Measurements from ENCODE around the gene GNA12.

GNA12 gene

DNA sequence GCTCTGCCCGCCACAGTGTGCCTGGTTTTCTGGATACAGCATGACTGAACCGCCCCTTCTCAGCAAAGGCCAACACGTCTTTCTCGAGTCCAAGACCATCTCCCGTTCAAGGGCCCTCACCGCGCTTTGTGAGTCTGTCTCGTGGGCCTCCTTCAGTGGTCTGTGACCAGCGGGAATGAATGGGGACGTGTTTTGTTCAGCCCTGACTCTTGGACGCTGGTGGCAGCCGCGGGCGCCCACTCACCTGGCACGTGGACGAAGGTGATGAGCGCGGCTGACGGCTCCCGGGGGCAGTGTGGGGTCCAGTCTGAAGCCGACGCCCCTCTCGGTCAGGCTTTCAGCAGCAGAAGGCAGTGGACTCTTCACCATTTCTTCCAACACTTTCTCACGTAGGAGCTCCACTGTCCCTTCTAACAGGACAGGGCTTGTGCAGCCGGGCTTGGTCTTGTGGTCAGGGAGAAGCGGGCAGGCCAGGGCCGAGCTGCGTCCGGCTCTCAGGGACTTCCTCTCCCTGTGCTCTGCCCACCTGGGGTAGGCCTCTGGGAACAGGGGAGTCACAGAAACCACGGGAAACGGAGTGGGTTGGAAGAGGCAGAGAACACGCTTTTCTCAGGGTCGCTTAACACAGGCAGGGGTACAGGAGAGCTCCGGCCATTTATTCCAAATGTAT, 125.7 kb downstream of the GNA12 start:
- TF ChIP-seq, protein P1, sequence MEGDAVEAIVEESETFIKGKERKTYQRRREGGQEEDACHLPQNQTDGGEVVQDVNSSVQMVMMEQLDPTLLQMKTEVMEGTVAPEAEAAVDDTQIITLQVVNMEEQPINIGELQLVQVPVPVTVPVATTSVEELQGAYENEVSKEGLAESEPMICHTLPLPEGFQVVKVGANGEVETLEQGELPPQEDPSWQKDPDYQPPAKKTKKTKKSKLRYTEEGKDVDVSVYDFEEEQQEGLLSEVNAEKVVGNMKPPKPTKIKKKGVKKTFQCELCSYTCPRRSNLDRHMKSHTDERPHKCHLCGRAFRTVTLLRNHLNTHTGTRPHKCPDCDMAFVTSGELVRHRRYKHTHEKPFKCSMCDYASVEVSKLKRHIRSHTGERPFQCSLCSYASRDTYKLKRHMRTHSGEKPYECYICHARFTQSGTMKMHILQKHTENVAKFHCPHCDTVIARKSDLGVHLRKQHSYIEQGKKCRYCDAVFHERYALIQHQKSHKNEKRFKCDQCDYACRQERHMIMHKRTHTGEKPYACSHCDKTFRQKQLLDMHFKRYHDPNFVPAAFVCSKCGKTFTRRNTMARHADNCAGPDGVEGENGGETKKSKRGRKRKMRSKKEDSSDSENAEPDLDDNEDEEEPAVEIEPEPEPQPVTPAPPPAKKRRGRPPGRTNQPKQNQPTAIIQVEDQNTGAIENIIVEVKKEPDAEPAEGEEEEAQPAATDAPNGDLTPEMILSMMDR (IDR thresholded peaks at IDR 0.05; ENCODE audit: poor library complexity, severe bottlenecking): no peak
- peaks cover 10% of the 10 kb centered on the region for H3K36me3 ChIP-seq (ENCODE audit: low read depth)

DNA sequence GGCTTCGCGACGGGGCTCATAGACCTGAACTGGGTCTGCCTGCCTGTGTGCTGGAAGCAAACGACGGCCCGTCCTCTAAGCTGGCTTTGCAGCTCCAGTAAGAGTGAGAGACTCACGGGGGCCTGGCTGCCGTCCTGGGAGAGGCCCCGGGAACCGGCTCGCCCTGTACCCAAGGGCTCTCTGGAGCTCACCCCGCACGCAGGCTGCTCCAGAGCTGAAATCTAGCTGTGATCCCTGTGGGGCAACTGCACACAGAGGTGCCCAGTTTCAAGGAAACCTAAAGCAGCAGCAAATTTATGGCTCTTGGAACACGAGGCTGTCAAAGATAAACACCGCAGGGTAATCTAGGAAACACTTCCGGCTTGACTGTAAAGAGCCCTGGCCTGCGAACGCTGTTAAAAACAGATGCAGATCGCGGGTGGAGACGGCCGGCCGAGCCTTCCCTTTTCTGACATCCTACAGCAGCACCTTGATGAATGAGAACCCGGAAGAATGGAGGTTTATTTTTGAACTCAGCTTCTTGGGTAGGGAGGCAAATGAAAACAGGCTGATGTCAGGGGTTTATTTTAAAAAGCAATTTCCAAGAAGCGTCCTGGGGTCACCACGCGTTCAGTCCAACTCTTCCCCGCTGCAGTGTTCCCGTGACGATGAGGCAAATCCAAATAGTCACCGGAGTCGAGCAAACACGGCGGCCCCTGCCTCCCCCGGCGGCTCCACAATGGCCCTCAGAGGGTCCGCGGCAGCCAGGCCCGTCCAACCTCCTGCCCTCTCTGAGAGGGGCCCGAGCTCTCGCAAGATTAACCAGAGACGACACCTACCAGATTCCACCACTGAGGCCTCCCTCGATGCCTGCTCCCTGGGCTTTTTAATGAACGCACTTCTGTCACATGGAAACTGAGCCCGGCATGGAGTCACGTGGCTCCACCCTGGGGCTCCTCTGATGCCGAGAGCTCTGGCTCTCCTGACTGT, 126.5 kb downstream of the GNA12 start:
- no peak for DNase-seq (ENCODE audit: low spot score)

More for the DNA sequence above, 125.7 kb downstream of the GNA12 start:
- H3K27ac ChIP-seq (ENCODE audit: poor library complexity, severe bottlenecking): no peak overlapping the region
- no peak for ATAC-seq (ENCODE audit: low read depth)
- no peaks in the 10 kb centered on the region for H3K4me1 ChIP-seq (ENCODE audit: insufficient read depth, poor library complexity, severe bottlenecking)
- H3K9me3 ChIP-seq (ENCODE audit: severe bottlenecking): no peaks in the 10 kb centered on the region
- DNase-seq (ENCODE audit: low spot score): no peak
- H3K27me3 ChIP-seq (ENCODE audit: insufficient read depth, poor library complexity, severe bottlenecking): no peaks in the 10 kb centered on the region
- H3K4me3 ChIP-seq (ENCODE audit: severe bottlenecking): no peak overlapping the region

GRCh38 chr7:2716906-2717292, 127.2 kb downstream of the GNA12 start:
- Histone ChIP-seq H3K4me3 (ENCODE audit: severe bottlenecking) (no peak overlapping the region), H3K9me3 (ENCODE audit: severe bottlenecking) (no peaks in the 10 kb centered on the region), H3K4me1 (ENCODE audit: insufficient read depth, poor library complexity, severe bottlenecking) (no peaks in the 10 kb centered on the region), H3K27ac (ENCODE audit: poor library complexity, severe bottlenecking) (no peak overlapping the region), H3K36me3 (ENCODE audit: low read depth) (peaks cover 6% of the 10 kb centered on the region), H3K27me3 (ENCODE audit: insufficient read depth, poor library complexity, severe bottlenecking) (no peaks in the 10 kb centered on the region)
- no peak for DNase-seq (ENCODE audit: low spot score)
- no peak for ATAC-seq (ENCODE audit: low read depth)
- TF ChIP-seq, protein P1 (IDR thresholded peaks at IDR 0.05; ENCODE audit: poor library complexity, severe bottlenecking): no peak

More for the DNA sequence above, 126.5 kb downstream of the GNA12 start:
- Histone ChIP-seq H3K9me3 (ENCODE audit: severe bottlenecking) (no peaks in the 10 kb centered on the region), H3K27me3 (ENCODE audit: insufficient read depth, poor library complexity, severe bottlenecking) (no peaks in the 10 kb centered on the region), H3K36me3 (ENCODE audit: low read depth) (peaks cover 6% of the 10 kb centered on the region), H3K27ac (ENCODE audit: poor library complexity, severe bottlenecking) (no peak overlapping the region), H3K4me1 (ENCODE audit: insufficient read depth, poor library complexity, severe bottlenecking) (no peaks in the 10 kb centered on the region), H3K4me3 (ENCODE audit: severe bottlenecking) (no peak overlapping the region)
- no peak for ATAC-seq (ENCODE audit: low read depth)
- TF ChIP-seq, protein P1 (IDR thresholded peaks at IDR 0.05; ENCODE audit: poor library complexity, severe bottlenecking): no peak

GRCh38 chr7:2716488-2716887, 127.6 kb downstream of the GNA12 start:
- H3K4me1 ChIP-seq (ENCODE audit: insufficient read depth, poor library complexity, severe bottlenecking): no peaks in the 10 kb centered on the region

More at GRCh38 chr7:2716488-2716887, 127.6 kb downstream of the GNA12 start:
- no peak for DNase-seq (ENCODE audit: low spot score)
- no peak overlapping the region for H3K4me3 ChIP-seq (ENCODE audit: severe bottlenecking)
- H3K36me3 ChIP-seq (ENCODE audit: low read depth): peaks cover 6% of the 10 kb centered on the region
- no peaks in the 10 kb centered on the region for H3K9me3 ChIP-seq (ENCODE audit: severe bottlenecking)
- TF ChIP-seq, protein P1 (IDR thresholded peaks at IDR 0.05; ENCODE audit: poor library complexity, severe bottlenecking): no peak
- H3K27ac ChIP-seq (ENCODE audit: poor library complexity, severe bottlenecking): no peak overlapping the region
- no peaks in the 10 kb centered on the region for H3K27me3 ChIP-seq (ENCODE audit: insufficient read depth, poor library complexity, severe bottlenecking)
- ATAC-seq (ENCODE audit: low read depth): no peak

Measured in RWPE2 (cell line).